HG03066 (cell line): ENCODE results near the gene POP4.
A peak's percentile ranks its signal among the peaks of the same experiment; 100 is the strongest.

ENCODE experiments used
- ATAC-seq: cut with Tn5 transposase; IDR thresholded peaks from one replicate; pipeline ENCODE4 v1.9.1; 2021; ENCODE audit warnings: low read depth; ENCODE audit not compliant: unreplicated experiment

The POP4 gene

GRCh38 chr19:29660835-29661234 lies 54.8 kb downstream of the POP4 start:
- ATAC-seq, result no peak

DNA sequence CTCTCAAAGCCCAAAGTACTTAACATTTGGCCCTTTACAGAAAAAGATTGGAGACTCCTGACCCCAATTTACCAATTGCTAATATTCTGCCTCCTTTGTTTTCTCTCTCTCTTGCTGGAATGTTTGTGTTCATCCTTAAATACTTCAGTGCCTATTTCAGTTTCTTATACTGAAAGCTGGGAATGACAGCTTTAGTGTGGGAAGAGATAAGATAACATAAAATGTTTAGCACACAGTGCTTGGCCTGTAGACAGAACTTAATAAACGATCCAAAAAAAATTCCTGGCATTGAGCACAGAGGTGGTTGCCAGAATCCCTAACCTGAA lies 56.2 kb downstream of the POP4 start:
- no peak for ATAC-seq

- no peak for ATAC-seq
These were observed 56.7 kb downstream of the POP4 start for GRCh38 chr19:29662604-29663404.

DNA sequence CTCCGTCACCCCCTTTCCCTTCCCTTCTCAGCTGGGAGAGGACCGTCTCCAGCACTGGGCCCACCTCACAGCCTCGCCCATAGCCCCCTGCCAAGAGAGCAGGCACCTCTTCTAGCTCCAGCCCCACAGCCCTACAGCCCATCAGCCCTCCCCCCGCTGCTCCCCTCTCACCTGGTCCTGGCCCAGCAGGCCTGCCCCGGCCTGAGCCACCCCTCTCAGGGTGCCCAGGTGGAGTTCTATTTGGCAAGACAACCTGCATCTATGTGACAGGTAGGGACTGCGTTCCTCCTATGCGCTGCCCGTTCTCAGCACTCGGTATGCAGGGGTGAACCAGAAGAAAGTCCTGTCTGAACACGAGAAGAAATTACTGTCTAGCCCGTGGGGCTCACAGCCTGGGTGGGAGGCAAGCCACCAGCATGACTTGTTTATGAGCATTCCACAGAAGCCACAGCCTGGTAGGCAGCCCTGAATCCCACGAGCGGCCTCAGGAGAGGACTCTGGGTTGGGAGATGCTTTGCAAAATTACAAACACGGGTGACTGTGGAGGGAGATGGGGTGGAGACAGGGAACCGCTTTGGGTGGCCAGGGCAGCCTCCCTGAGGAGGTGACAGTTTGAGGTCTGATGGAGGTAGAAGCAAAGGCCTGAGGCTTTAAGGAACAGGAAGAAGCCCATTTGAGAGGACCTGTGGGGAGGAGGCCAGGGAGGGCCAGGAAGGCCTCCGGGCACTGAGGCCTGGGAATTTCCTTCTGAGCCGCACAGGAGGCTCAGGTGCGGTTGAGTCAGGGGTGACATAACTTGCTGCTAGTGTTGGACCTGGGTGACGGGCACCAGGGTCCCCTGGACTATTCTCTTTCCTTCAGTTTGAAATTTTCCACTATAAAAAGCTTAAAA lies 58.0 kb downstream of the POP4 start:
- ATAC-seq, result no peak

DNA sequence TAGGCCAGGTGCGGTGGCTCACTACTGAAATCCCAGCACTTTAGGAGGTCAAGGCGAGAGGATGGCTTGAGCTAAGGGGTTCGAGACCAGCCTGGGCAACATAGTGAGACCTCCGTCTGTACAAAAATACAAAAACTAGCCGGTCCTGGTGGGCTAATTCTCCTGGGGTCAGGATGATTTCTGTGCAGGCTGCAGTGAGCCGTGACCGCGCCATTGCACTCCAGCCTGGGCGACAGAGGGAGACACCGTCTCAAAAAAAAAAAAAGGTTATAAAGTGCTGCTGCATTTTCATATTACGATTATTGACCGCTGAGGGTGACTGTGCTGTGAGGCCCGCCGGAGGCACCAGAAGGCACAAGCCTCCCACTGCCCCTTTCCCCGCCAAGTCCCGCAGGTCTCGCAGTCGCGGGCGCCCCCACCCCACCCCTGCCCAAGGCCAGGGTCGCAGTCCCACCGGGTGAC lies 58.7 kb downstream of the POP4 start:
- ATAC-seq, result no peak

- ATAC-seq, result peak; percentile 76
These were observed 59.2 kb downstream of the POP4 start, which contains the start of gene PLEKHF1 for GRCh38 chr19:29665215-29665825. PLEKHF1 (plus strand) TSS chr19:29665461; CDS start chr19:29673840, 8,379 bp downstream.

- ATAC-seq, result no peak
These were observed 59.9 kb downstream of the POP4 start for GRCh38 chr19:29665826-29666577.
